HFF-Myc (cell line): ENCODE data around the gene GUCY2D.

Source experiments
- DNase-seq: peaks from one replicate; pipeline ENCODE4 v3.0.0-alpha.2; 2011; ENCODE audit warnings: low read depth; ENCODE audit errors: extremely low read depth
- H3K4me3 ChIP-seq: replicated peaks from 2 replicates; pipeline ENCODE4 v1.5.1; 2011; ENCODE audit warnings: low read depth, mild to moderate bottlenecking, control low read depth, low read length
- CTCF ChIP-seq: IDR thresholded peaks from 2 replicates; pipeline ENCODE4 v1.5.1; 2012; ENCODE audit warnings: mild to moderate bottlenecking, low read depth, low read length, control low read depth; ENCODE audit errors: missing control alignments

Gene GUCY2D

GRCh38 chr17:8051831-8052230, 49.4 kb downstream of the GUCY2D start:
- no peak for TF ChIP-seq CTCF
- DNase-seq = no peak
- H3K4me3 ChIP-seq = no peak overlapping the region

GRCh38 chr17:8052256-8053252, 50.1 kb downstream of the GUCY2D start:
- H3K4me3 ChIP-seq = no peak overlapping the region
- TF ChIP-seq CTCF = no peak
- DNase-seq = no peak

- H3K4me3 ChIP-seq = no peak overlapping the region
- no peak for TF ChIP-seq CTCF
- DNase-seq = no peak
These were observed 51.2 kb downstream of the GUCY2D start for GRCh38 chr17:8053600-8053999.

GRCh38 chr17:8055851-8056231, 53.4 kb downstream of the GUCY2D start:
- DNase-seq = no peak
- no peak for TF ChIP-seq CTCF
- no peak overlapping the region for H3K4me3 ChIP-seq

GRCh38 chr17:8056232-8056975, 54.0 kb downstream of the GUCY2D start:
- no peak for DNase-seq
- TF ChIP-seq CTCF = no peak
- no peak overlapping the region for H3K4me3 ChIP-seq

GRCh38 chr17:8056976-8057625, 54.7 kb downstream of the GUCY2D start:
- no peak overlapping the region for H3K4me3 ChIP-seq
- DNase-seq = no peak
- TF ChIP-seq CTCF = no peak
